GM23338 (cell line): ENCODE results near the gene PCED1A. TPM values are rescaled to one million over a fixed set of nuclear protein-coding genes. Genes with fewer than 3 reads are reported as not detected.

Experiments
- ATAC-seq: fragments of 200-7000 bp; cut with Tn5 transposase; 3 replicates; pipeline ENCODE4 v1.9.1; 2020
- DNase-seq: peaks from one replicate; pipeline ENCODE4 v3.0.0-alpha.2; 2015; ENCODE audit warnings: low spot score
- H2AFZ ChIP-seq: fragments of 200-600 bp; sonication (generic); 2 replicates; pipeline ENCODE4 v1.8.0; 2016; ENCODE audit warnings: antibody characterized with exemption, mild to moderate bottlenecking, moderate library complexity
- H3F3A ChIP-seq: fragments of 200-600 bp; sonication (generic); replicated peaks from 2 replicates; pipeline ENCODE4 v1.8.0; 2017; ENCODE audit warnings: antibody characterized with exemption, mixed run types, low read depth
- H3K27ac ChIP-seq: fragments of 200-600 bp; sonication (generic); 2 replicates; pipeline ENCODE4 v1.6.1; 2016; ENCODE audit warnings: low read depth
- H3K27me3 ChIP-seq: fragments of 200-600 bp; sonication (generic); 2 replicates; pipeline ENCODE4 v1.8.0; 2016; ENCODE audit warnings: mild to moderate bottlenecking, mixed run types, moderate library complexity; ENCODE audit not compliant: insufficient read depth
- H3K36me3 ChIP-seq: fragments of 200-600 bp; sonication (generic); 2 replicates; pipeline ENCODE4 v1.8.0; 2016; ENCODE audit warnings: mild to moderate bottlenecking; ENCODE audit not compliant: insufficient read depth
- H3K4me1 ChIP-seq: fragments of 200-600 bp; sonication (generic); 2 replicates; pipeline ENCODE4 v1.8.0; 2016; ENCODE audit warnings: mild to moderate bottlenecking, moderate library complexity; ENCODE audit not compliant: insufficient read depth
- H3K4me2 ChIP-seq: fragments of 200-600 bp; sonication (generic); 2 replicates; pipeline ENCODE4 v1.7.1; 2017; ENCODE audit warnings: mixed run types
- H3K4me3 ChIP-seq: fragments of 200-600 bp; sonication (generic); 2 replicates; pipeline ENCODE4 v1.6.1; 2016; ENCODE audit warnings: mixed run types
- H3K79me2 ChIP-seq: fragments of 200-600 bp; sonication (generic); replicated peaks from 2 replicates; pipeline ENCODE4 v1.8.0; 2017; ENCODE audit warnings: mild to moderate bottlenecking; ENCODE audit not compliant: insufficient read depth
- H3K9me2 ChIP-seq: fragments of 200-600 bp; sonication (generic); 2 replicates; pipeline ENCODE4 v1.8.0; 2017; ENCODE audit not compliant: insufficient read depth
- H4K20me1 ChIP-seq: fragments of 200-600 bp; sonication (generic); replicated peaks from 2 replicates; pipeline ENCODE4 v1.8.0; 2017; ENCODE audit warnings: mild to moderate bottlenecking; ENCODE audit not compliant: insufficient read depth
- H3K27ac Mint-ChIP-seq: 2 replicates; pipeline ENCODE4 v1.8.0; 2020; ENCODE audit warnings: inconsistent platforms, mild to moderate bottlenecking, moderate library complexity, mixed read lengths
- H3K27me3 Mint-ChIP-seq: 3 replicates; pipeline ENCODE4 v1.8.0; 2022; ENCODE audit warnings: low read depth, mild to moderate bottlenecking, moderate library complexity, mixed read lengths, inconsistent platforms; ENCODE audit not compliant: insufficient read depth, poor library complexity
- H3K36me3 Mint-ChIP-seq: 3 replicates; pipeline ENCODE4 v1.8.0; 2021; ENCODE audit warnings: low read depth, mild to moderate bottlenecking, inconsistent platforms, moderate library complexity, mixed read lengths
- H3K4me1 Mint-ChIP-seq: 3 replicates; pipeline ENCODE4 v1.8.0; 2020; ENCODE audit warnings: mild to moderate bottlenecking, inconsistent platforms, mixed read lengths
- H3K4me3 Mint-ChIP-seq: 3 replicates; pipeline ENCODE4 v1.8.0; 2021; ENCODE audit warnings: moderate library complexity, mild to moderate bottlenecking, inconsistent platforms, mixed read lengths
- H3K9me3 Mint-ChIP-seq: 3 replicates; pipeline ENCODE4 v1.8.0; 2020; ENCODE audit warnings: moderate library complexity, mild to moderate bottlenecking, inconsistent platforms, mixed read lengths
- CREB1 ChIP-seq: fragments of 250-450 bp; sonication (Bioruptor Pico); IDR thresholded peaks from 2 replicates; pipeline ENCODE4 v1.5.0; 2020; ENCODE audit warnings: low read depth, mild to moderate bottlenecking, moderate library complexity
- CTCF ChIP-seq, 2 experiments: fragments of 200-600 bp in 1 of 2; sonication (generic) in 1 of 2; conservative IDR thresholded peaks; 2 replicates each; pipeline versions ENCODE4 v1.5.1 to v1.6.1; 2016 to 2017; ENCODE audit warnings: antibody characterized with exemption in 2 of 2, low read depth in 2 of 2, mild to moderate bottlenecking in 2 of 2, moderate library complexity in 1 of 2
- ETS1 ChIP-seq: IDR thresholded peaks from 2 replicates; pipeline ENCODE4 v1.6.1; 2016; ENCODE audit warnings: antibody characterized with exemption
- EZH2 ChIP-seq: fragments of 200-600 bp; sonication (generic); IDR thresholded peaks from one replicate; pipeline ENCODE4 v1.8.0; 2017; ENCODE audit warnings: antibody characterized with exemption, mild to moderate bottlenecking, low read depth; ENCODE audit not compliant: unreplicated experiment
- EZH2phosphoT487 ChIP-seq: fragments of 200-600 bp; sonication (generic); IDR thresholded peaks from one replicate; pipeline ENCODE4 v1.8.1; 2018; ENCODE audit warnings: antibody characterized with exemption; ENCODE audit not compliant: unreplicated experiment
- JUNB ChIP-seq: IDR thresholded peaks from one replicate; pipeline ENCODE4 v1.6.1; 2016; ENCODE audit warnings: antibody characterized with exemption; ENCODE audit not compliant: unreplicated experiment
- NANOG ChIP-seq: IDR thresholded peaks from 2 replicates; pipeline ENCODE4 v1.6.1; 2016; ENCODE audit warnings: antibody characterized with exemption, borderline replicate concordance
- POLR2AphosphoS5 ChIP-seq: IDR thresholded peaks from 2 replicates; pipeline ENCODE4 v1.6.1; 2016; ENCODE audit warnings: antibody characterized with exemption, low read depth
- REST ChIP-seq: IDR thresholded peaks from one replicate; pipeline ENCODE4 v1.6.1; 2018; ENCODE audit warnings: antibody characterized with exemption; ENCODE audit not compliant: unreplicated experiment
- STAT1 ChIP-seq: IDR thresholded peaks from one replicate; pipeline ENCODE4 v1.6.1; 2016; ENCODE audit warnings: antibody characterized with exemption; ENCODE audit not compliant: unreplicated experiment
- ZNF114 ChIP-seq: fragments of 250-450 bp; sonication (Bioruptor Pico); IDR thresholded peaks from 2 replicates; pipeline ENCODE4 v1.5.0; 2020; ENCODE audit warnings: mild to moderate bottlenecking, moderate library complexity
- ZNF331 ChIP-seq: fragments of 250-450 bp; sonication (Bioruptor Pico); IDR thresholded peaks from 2 replicates; pipeline ENCODE4 v1.5.0; 2020; ENCODE audit warnings: low read depth, mild to moderate bottlenecking, moderate library complexity
- ZNF462 ChIP-seq: fragments of 250-450 bp; sonication (Bioruptor Pico); IDR thresholded peaks from 2 replicates; pipeline ENCODE4 v1.5.0; 2020; ENCODE audit warnings: mild to moderate bottlenecking, moderate library complexity
- polyA plus RNA-seq: library from polyadenylated mRNA; unstranded; fragments of >200 nt; fragmentation: Nextera tagmentation; extraction: Ambion mirVana; gene quantifications from 2 replicates; pipeline ENCODE4 v1.2.1, GENCODE V29; 2016
- total RNA-seq: library from RNA; depleted of rRNA; stranded (reverse); fragments of >200 nt; shearing (Covaris generic); gene quantifications from 2 replicates; pipeline ENCODE4 v1.2.3, GENCODE V29; 2014

Gene PCED1A
- total and polyA plus RNA-seq, 2 experiments from 2014 or later, result 5.0 to 8.9 TPM

- Mint-ChIP-seq H3K27me3 (no peaks in the 10 kb centered on the region), H3K4me1 (no peaks in the 10 kb centered on the region; the same call in 2 of the 3 replicates), H3K4me3 (no peak overlapping the region), H3K9me3 (no peaks in the 10 kb centered on the region), H3K27ac (no peak overlapping the region), H3K36me3 (no peaks in the 10 kb centered on the region)
- Histone ChIP-seq H3F3A (no peaks in the 10 kb centered on the region), H2AFZ (no peak overlapping the region), H3K27ac (no peak overlapping the region), H3K4me1 (no peaks in the 10 kb centered on the region), H3K9me2 (no peaks in the 10 kb centered on the region), H3K27me3 (no peaks in the 10 kb centered on the region), H3K79me2 (peaks cover 99% of the 10 kb centered on the region), H3K36me3 (no peaks in the 10 kb centered on the region), H3K4me3 (no peak overlapping the region), H3K4me2 (no peak overlapping the region), H4K20me1 (peaks cover 43% of the 10 kb centered on the region)
- no peak for TF ChIP-seq ZNF114
- TF ChIP-seq EZH2, result no peak
- TF ChIP-seq CTCF (conservative IDR thresholded peaks at IDR 0.05; ENCODE audit: low read depth in 2 of 2), result no peak
- TF ChIP-seq EZH2phosphoT487, result no peak
- no peak for TF ChIP-seq JUNB
- no peak for TF ChIP-seq STAT1
- no peak for TF ChIP-seq ETS1
- TF ChIP-seq NANOG, result no peak
- TF ChIP-seq ZNF331 (CRISPR knock-in tag), result no peak
- no peak for TF ChIP-seq ZNF462
- TF ChIP-seq REST, result no peak
- TF ChIP-seq CREB1 (CRISPR knock-in tag), result no peak
- TF ChIP-seq POLR2AphosphoS5, result no peak
- ATAC-seq, result no peak
- no peak for DNase-seq
Measured at GRCh38 chr20:2889209-2889608, 48.8 kb upstream of the PCED1A start.
